Measurements from ENCODE around the gene ANXA4.

The ANXA4 gene

GRCh38 chr2:69745035-69745434 is 3.1 kb downstream of the ANXA4 start:
- H3K27ac ChIP-seq (ENCODE audit: poor library complexity, severe bottlenecking) = no peak overlapping the region
- peaks cover 4% of the 10 kb centered on the region for H3K4me1 ChIP-seq (ENCODE audit: insufficient read depth, poor library complexity, severe bottlenecking)
- TF ChIP-seq CTCF (IDR thresholded peaks at IDR 0.05; ENCODE audit: poor library complexity, severe bottlenecking) = no peak
- ATAC-seq (ENCODE audit: low read depth) = no peak
- H3K36me3 ChIP-seq (ENCODE audit: low read depth) = no peaks in the 10 kb centered on the region
- no peaks in the 10 kb centered on the region for H3K9me3 ChIP-seq (ENCODE audit: severe bottlenecking)
- H3K4me3 ChIP-seq (ENCODE audit: severe bottlenecking) = no peak overlapping the region
- H3K27me3 ChIP-seq (ENCODE audit: insufficient read depth, poor library complexity, severe bottlenecking) = no peaks in the 10 kb centered on the region
- no peak for DNase-seq (ENCODE audit: low spot score)

GRCh38 chr2:69750246-69750645 is 8.3 kb downstream of the ANXA4 start:
- peaks cover 5% of the 10 kb centered on the region for H3K4me1 ChIP-seq (ENCODE audit: insufficient read depth, poor library complexity, severe bottlenecking)
- no peak for ATAC-seq (ENCODE audit: low read depth)

GRCh38 chr2:69753659-69754363 is 11.9 kb downstream of the ANXA4 start:
- no peaks in the 10 kb centered on the region for H3K9me3 ChIP-seq (ENCODE audit: severe bottlenecking)
- peaks cover 4% of the 10 kb centered on the region; the same call in 1 of the 2 replicates for H3K36me3 ChIP-seq (ENCODE audit: low read depth)
- ATAC-seq (ENCODE audit: low read depth) (no peak), DNase-seq (ENCODE audit: low spot score) (no peak)
- no peaks in the 10 kb centered on the region for H3K27me3 ChIP-seq (ENCODE audit: insufficient read depth, poor library complexity, severe bottlenecking)
- no peak overlapping the region for H3K27ac ChIP-seq (ENCODE audit: poor library complexity, severe bottlenecking)
- H3K4me1 ChIP-seq (ENCODE audit: insufficient read depth, poor library complexity, severe bottlenecking) = peaks cover 18% of the 10 kb centered on the region
- no peak for TF ChIP-seq CTCF (IDR thresholded peaks at IDR 0.05; ENCODE audit: poor library complexity, severe bottlenecking)
- no peak overlapping the region for H3K4me3 ChIP-seq (ENCODE audit: severe bottlenecking)

More at GRCh38 chr2:69750246-69750645, 8.3 kb downstream of the ANXA4 start:
- H3K27ac ChIP-seq (ENCODE audit: poor library complexity, severe bottlenecking) = no peak overlapping the region
- no peaks in the 10 kb centered on the region for H3K36me3 ChIP-seq (ENCODE audit: low read depth)
- TF ChIP-seq CTCF (IDR thresholded peaks at IDR 0.05; ENCODE audit: poor library complexity, severe bottlenecking) = no peak
- no peaks in the 10 kb centered on the region for H3K9me3 ChIP-seq (ENCODE audit: severe bottlenecking)
- no peak for DNase-seq (ENCODE audit: low spot score)
- H3K4me3 ChIP-seq (ENCODE audit: severe bottlenecking) = no peak overlapping the region
- H3K27me3 ChIP-seq (ENCODE audit: insufficient read depth, poor library complexity, severe bottlenecking) = no peaks in the 10 kb centered on the region

- ATAC-seq (ENCODE audit: low read depth) = no peak
- Histone ChIP-seq H3K27ac (ENCODE audit: poor library complexity, severe bottlenecking) (peak overlapping the region; percentile 41), H3K27me3 (ENCODE audit: insufficient read depth, poor library complexity, severe bottlenecking) (no peaks in the 10 kb centered on the region), H3K9me3 (ENCODE audit: severe bottlenecking) (no peaks in the 10 kb centered on the region), H3K4me1 (ENCODE audit: insufficient read depth, poor library complexity, severe bottlenecking) (peaks cover 18% of the 10 kb centered on the region), H3K36me3 (ENCODE audit: low read depth) (peaks cover 4% of the 10 kb centered on the region; the same call in 1 of the 2 replicates), H3K4me3 (ENCODE audit: severe bottlenecking) (no peak overlapping the region)
- DNase-seq (ENCODE audit: low spot score) = no peak
- TF ChIP-seq CTCF (IDR thresholded peaks at IDR 0.05; ENCODE audit: poor library complexity, severe bottlenecking) = no peak
These were observed 12.7 kb downstream of the ANXA4 start for GRCh38 chr2:69754633-69755032.

- H3K4me1 ChIP-seq (ENCODE audit: insufficient read depth, poor library complexity, severe bottlenecking) = peaks cover 18% of the 10 kb centered on the region
- no peak overlapping the region for H3K4me3 ChIP-seq (ENCODE audit: severe bottlenecking)
- peaks cover 4% of the 10 kb centered on the region; the same call in 1 of the 2 replicates for H3K36me3 ChIP-seq (ENCODE audit: low read depth)
- no peaks in the 10 kb centered on the region for H3K9me3 ChIP-seq (ENCODE audit: severe bottlenecking)
- no peaks in the 10 kb centered on the region for H3K27me3 ChIP-seq (ENCODE audit: insufficient read depth, poor library complexity, severe bottlenecking)
- ATAC-seq (ENCODE audit: low read depth) = peak; percentile 94
- peak overlapping the region; percentile 41 for H3K27ac ChIP-seq (ENCODE audit: poor library complexity, severe bottlenecking)
- TF ChIP-seq CTCF (IDR thresholded peaks at IDR 0.05; ENCODE audit: poor library complexity, severe bottlenecking) = no peak
- no peak for DNase-seq (ENCODE audit: low spot score)
These were observed 14.0 kb downstream of the ANXA4 start for GRCh38 chr2:69755862-69756467.
